Fibroblast of the aortic adventitia (primary cell): ENCODE results near the gene KIFC3. TPM values are rescaled to one million over a fixed set of nuclear protein-coding genes. Genes with fewer than 3 reads are reported as not detected.
"Not testable (repeated sequence)": the region's sequence is repeated elsewhere in the genome, so short reads cannot be mapped to it uniquely, and the experiment has no call there.

ENCODE experiments used
- DNase-seq: peaks from one replicate; pipeline ENCODE4 v3.0.0-alpha.2; 2010; ENCODE audit warnings: low read depth
- H3K4me3 ChIP-seq: 2 replicates; pipeline ENCODE4 v1.5.1; 2011; ENCODE audit warnings: low read depth, mild to moderate bottlenecking, control low read depth, low read length, moderate library complexity
- total RNA-seq: library from RNA; depleted of rRNA; stranded (reverse); fragments of >200 nt; gene quantifications from 2 replicates; pipeline ENCODE4 v1.2.3, GENCODE V29; 2012; ENCODE audit warnings: low replicate concordance
- TF ChIP-seq, protein P1 (sequence below): IDR thresholded peaks from 2 replicates; pipeline ENCODE4 v1.5.1; 2011; ENCODE audit warnings: mild to moderate bottlenecking, low read length, control low read depth, inconsistent platforms; ENCODE audit not compliant: insufficient read depth

Gene KIFC3
- total RNA-seq, 1 donor: 32.8 TPM

DNA sequence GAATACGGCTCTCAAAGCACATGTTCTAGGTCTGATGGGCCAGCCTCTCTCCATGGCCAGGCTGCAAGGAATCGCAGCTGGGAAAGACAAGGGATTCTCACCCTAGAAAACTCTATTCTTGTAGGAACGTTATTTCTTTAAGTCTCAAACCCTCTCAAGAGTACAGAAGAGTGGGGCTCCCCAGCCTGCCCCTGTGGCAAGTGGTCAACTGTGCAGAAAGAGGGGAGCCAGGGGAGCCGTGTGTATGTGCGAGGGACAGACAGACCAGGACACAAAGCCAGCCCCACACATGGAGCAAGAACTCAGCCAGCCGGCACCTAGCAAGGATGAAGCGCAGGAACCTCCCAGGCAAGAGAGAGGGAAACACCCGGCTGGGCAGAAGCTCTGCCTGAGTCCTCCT is 16.4 kb downstream of the KIFC3 start:
- H3K4me3 ChIP-seq: no peak overlapping the region
- TF ChIP-seq, protein P1, sequence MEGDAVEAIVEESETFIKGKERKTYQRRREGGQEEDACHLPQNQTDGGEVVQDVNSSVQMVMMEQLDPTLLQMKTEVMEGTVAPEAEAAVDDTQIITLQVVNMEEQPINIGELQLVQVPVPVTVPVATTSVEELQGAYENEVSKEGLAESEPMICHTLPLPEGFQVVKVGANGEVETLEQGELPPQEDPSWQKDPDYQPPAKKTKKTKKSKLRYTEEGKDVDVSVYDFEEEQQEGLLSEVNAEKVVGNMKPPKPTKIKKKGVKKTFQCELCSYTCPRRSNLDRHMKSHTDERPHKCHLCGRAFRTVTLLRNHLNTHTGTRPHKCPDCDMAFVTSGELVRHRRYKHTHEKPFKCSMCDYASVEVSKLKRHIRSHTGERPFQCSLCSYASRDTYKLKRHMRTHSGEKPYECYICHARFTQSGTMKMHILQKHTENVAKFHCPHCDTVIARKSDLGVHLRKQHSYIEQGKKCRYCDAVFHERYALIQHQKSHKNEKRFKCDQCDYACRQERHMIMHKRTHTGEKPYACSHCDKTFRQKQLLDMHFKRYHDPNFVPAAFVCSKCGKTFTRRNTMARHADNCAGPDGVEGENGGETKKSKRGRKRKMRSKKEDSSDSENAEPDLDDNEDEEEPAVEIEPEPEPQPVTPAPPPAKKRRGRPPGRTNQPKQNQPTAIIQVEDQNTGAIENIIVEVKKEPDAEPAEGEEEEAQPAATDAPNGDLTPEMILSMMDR: no peak
- no peak for DNase-seq

DNA sequence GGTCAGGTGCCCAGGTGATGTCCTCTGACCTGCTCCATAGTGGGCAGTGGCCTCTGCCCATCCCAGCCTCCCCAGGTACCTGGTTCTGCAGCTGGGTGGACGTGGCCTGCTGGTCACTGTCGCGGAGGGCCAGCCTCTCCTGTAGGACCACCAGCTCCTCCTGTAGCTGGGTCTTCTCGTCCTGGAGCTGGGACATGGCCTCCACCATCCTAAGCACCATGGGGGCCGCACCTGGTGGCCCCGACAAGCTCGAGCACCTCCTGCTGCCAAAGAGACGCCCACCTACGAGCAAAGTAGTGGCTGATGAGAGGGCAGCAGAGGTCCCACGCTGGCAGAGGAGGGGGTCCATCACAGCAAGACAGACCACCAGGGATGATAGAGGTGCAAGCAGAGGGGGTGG is 16.9 kb downstream of the KIFC3 start:
- TF ChIP-seq, protein P1: no peak
- no peak for DNase-seq
- H3K4me3 ChIP-seq: no peak overlapping the region

DNA sequence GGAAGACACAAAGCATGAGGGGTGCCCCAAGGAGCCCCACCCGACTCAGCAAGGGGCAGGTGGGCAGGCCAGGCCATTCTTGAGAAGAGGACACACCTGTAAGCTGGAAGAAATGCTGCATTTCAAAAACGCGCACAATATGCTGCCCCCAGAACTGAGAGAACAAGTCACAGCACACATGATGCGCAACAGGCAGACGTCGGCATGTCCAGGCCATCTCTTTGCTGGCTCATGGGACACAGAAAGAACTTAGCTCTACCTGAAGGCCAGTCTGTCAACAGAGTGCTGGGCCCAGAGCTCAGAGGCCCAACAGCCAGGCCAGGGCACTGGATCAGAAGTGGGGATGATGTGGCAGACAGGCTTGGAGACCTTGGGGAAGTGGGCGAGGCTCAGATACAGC is 18.0 kb downstream of the KIFC3 start:
- no peak overlapping the region for H3K4me3 ChIP-seq
- TF ChIP-seq, protein P1: no peak
- DNase-seq: no peak

DNA sequence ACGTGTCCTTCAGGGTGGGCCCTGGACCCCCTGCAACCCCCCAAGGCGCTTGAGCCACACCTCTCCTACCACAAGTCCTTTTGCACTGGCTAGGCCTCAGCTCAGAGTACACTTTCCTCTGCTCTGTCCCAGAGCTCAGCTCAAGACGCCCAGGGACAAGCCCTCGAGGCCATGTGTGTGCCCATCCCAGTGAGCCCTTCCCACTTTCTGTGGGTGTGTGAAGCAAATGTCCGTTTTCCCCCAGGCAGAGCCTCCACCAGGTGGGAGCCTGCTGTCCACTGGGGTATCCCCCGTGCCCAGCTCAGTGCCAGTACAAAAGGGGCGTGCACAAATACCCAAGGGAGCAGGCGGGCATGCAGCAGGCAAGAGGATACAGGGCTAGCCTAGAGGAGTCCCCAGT is 18.4 kb downstream of the KIFC3 start:
- no peak for DNase-seq
- TF ChIP-seq, protein P1: no peak
- H3K4me3 ChIP-seq: no peak overlapping the region

DNA sequence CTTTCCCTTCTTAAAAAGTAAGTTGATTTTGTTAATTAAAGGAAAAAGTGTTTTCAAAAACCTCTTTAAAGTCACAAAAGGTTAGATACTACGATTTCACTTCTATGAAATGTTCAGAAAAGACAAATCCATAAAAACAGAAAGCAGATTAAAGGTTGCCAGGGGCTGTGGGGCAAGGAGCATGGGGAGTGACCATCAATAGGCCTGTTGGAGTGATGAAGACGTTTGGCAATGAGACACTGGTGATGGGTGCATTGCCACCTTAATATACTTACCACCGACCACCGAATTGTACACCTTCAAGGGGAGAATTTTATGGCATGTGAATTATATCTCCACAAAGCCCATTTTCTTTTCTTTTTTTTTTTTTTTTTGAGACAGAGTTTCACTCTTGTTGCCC is 19.2 kb downstream of the KIFC3 start:
- H3K4me3 ChIP-seq: no peak overlapping the region
- TF ChIP-seq, protein P1: no peak
- DNase-seq: no peak

DNA sequence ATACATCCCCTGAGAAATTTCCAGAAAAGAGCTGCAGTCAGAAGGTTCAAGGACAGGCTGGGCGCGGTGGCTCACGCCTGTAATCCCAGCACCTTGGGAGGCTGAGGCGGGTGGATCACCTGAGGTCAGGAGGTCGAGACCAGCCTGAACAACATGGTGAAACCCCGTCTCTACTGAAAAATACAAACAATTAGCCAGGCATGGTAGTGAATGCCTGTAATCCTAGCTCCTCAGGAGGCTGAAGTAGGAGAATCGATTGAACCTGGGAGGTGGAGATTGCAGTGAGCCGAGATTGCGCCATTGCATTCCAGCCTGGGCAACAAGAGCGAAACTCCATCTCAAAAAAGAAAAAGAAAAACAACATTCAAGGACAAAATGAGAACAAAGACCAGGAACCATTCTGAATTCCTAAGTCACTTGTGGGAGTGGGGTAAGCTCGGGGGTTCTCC is 19.7 kb downstream of the KIFC3 start:
- H3K4me3 ChIP-seq, DNase-seq: not testable (repeated sequence)

DNA sequence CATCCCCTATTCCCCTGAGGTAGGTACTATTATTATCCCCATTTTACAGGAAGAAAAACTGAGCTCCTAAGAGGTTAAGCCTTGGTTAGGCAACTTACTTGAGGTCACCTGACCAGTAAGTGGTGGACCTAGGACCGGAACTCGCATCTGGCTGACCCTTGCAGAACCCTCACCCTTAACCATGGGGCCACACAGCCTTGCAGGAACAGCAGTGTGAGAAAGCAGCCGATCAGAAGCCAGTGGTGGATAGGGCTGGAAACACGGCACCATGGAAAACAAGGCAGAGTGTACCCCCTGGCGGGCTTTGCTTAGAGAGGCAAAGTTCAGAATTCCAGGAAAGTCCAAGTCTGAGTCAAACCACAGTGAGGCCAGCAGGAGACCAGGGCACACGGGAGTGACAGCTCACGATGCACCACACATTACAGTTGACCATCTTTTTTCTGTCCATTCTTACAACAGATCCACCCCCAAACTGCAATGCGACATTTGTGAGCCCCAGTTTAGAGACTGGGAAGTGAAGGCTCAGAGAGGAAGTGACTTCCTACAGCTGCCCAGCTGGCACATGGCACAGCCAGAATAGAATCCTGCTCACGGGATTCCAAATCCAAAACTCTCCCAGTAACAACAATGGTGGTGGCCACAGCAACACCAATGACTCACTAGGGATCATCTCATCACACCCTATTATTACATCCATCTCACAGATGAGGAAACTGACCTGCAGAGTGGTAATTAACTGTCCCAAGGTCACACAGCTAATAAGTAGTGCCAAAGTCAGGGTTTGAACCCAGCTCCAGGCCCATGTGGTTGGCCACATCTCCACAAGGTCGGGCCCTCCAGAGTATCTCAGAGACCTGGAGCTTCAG is 20.3 kb downstream of the KIFC3 start:
- TF ChIP-seq, protein P1: no peak
- no peak overlapping the region for H3K4me3 ChIP-seq
- DNase-seq: peak; percentile 47
